ENCODE data around the gene ZFPM1.
"Not testable (repeated sequence)": the region's sequence is repeated elsewhere in the genome, so short reads cannot be mapped to it uniquely, and the experiment has no call there.

- TF ChIP-seq CTCF (conservative IDR thresholded peaks at IDR 0.05 in 1 of 2, IDR thresholded peaks at IDR 0.05 in 1 of 2; ENCODE audit: extremely low read depth in 1 of 2, insufficient read depth in 1 of 2, low read depth in 1 of 2, low read length in 2 of 2); EZH2 (IDR thresholded peaks at IDR 0.05; ENCODE audit: borderline replicate concordance, low read length): not testable (repeated sequence)
Observed at GRCh38 chr16:88518411-88519111, 65.5 kb downstream of the ZFPM1 start.
